ENCODE results near the gene MGRN1.

- TF ChIP-seq CTCF (IDR thresholded peaks at IDR 0.05), result no peak
- TF ChIP-seq POLR2A (IDR thresholded peaks at IDR 0.05), result no peak
Observed at GRCh38 chr16:4583906-4584305, 40.7 kb upstream of the MGRN1 start.

Data from ovary (tissue), 3 donors.